HG03108 (cell line): ENCODE results near the gene ZMYM5.
"Not testable (repeated sequence)": the region's sequence is repeated elsewhere in the genome, so short reads cannot be mapped to it uniquely, and the experiment has no call there.

Source experiments
- ATAC-seq: cut with Tn5 transposase; IDR thresholded peaks from one replicate; pipeline ENCODE4 v1.9.1; 2021; ENCODE audit warnings: moderate library complexity; ENCODE audit not compliant: unreplicated experiment

Gene ZMYM5

GRCh38 chr13:19822673-19823072 lies 40.8 kb downstream of the ZMYM5 start:
- no peak for ATAC-seq

- no peak for ATAC-seq
These were observed 45.1 kb downstream of the ZMYM5 start for GRCh38 chr13:19818223-19818842.

- no peak for ATAC-seq
These were observed 45.8 kb downstream of the ZMYM5 start for GRCh38 chr13:19817510-19818158.

GRCh38 chr13:19817106-19817505 lies 46.3 kb downstream of the ZMYM5 start:
- no peak for ATAC-seq

- ATAC-seq: not testable (repeated sequence)
These were observed 47.6 kb downstream of the ZMYM5 start for GRCh38 chr13:19815842-19816241.

GRCh38 chr13:19810996-19811881 lies 52.2 kb downstream of the ZMYM5 start:
- no peak for ATAC-seq

- ATAC-seq: no peak
These were observed 53.3 kb downstream of the ZMYM5 start for GRCh38 chr13:19810151-19810550.

GRCh38 chr13:19805765-19806164 lies 57.7 kb downstream of the ZMYM5 start:
- ATAC-seq: no peak

GRCh38 chr13:19795956-19796355 lies 67.5 kb downstream of the ZMYM5 start:
- no peak for ATAC-seq

GRCh38 chr13:19794631-19795030 lies 68.8 kb downstream of the ZMYM5 start:
- ATAC-seq: no peak

- ATAC-seq: no peak
These were observed 71.4 kb downstream of the ZMYM5 start for GRCh38 chr13:19791953-19792537.

- ATAC-seq: peak; percentile 79
These were observed 80.4 kb downstream of the ZMYM5 start, which contains the start of gene PSPC1 for GRCh38 chr13:19782727-19783682. PSPC1 (minus strand) TSS chr13:19782945; CDS start chr13:19782757, 188 bp downstream.

- ATAC-seq: peak; percentile 42
These were observed 81.3 kb downstream of the ZMYM5 start for GRCh38 chr13:19782049-19782726.

GRCh38 chr13:19781526-19781925 lies 81.9 kb downstream of the ZMYM5 start:
- ATAC-seq: no peak

- not testable (repeated sequence) for ATAC-seq
These were observed 82.6 kb downstream of the ZMYM5 start for GRCh38 chr13:19780753-19781418.
